HG02973 (cell line): Measurements from ENCODE around the gene MEX3C.

ENCODE experiments used
- ATAC-seq: cut with Tn5 transposase; IDR thresholded peaks from one replicate; pipeline ENCODE4 v1.9.1; 2021; ENCODE audit warnings: moderate library complexity; ENCODE audit not compliant: unreplicated experiment

The MEX3C gene

DNA sequence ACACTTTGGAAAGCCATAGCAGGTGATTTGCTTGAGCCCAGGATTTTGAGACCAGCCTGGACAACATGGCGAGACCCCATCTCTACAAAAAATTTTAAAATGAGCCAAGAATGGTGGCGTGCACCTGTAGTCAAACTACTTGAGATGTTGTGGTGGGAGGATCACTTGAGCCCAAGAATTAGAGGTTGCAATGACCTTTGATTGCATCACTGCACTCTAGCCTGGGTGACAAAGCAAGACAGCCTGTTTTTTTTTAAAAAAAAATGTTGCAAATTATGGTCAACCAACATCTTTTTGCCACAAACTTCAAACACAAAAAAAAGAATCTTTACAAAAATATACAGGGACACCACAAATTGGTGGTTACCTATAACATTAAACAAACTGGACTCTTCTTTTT, 40.3 kb downstream of the MEX3C start:
- ATAC-seq, result no peak

DNA sequence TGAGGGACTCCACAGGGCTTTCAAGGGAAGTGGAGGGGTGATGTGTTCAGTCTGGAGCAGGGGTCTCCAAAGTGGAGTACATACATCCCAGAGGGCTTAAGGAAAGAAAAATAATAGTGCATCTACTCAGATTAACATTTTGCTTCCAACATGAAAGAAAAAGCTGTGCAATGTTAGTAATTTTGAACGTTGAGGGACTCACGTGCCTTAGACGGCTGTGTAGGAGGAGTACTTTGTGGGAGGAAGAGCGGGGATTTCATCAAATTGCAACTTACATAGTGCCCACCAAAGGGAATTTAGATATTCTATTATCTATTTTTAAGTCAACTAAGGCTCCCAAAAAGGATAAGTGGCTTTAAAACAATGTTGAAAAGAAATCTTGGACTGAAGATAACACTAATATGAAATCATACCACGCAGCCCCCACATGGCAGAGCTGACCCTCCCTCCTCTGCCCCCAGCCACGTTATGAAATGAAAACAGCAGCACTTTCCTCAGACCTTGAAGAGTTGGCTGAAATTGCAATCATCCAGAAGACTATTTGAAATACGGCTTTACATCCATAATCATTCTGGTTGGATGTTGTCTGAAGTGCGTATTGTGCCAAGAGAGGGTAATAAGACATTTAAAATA, 42.9 kb downstream of the MEX3C start:
- ATAC-seq, result no peak

DNA sequence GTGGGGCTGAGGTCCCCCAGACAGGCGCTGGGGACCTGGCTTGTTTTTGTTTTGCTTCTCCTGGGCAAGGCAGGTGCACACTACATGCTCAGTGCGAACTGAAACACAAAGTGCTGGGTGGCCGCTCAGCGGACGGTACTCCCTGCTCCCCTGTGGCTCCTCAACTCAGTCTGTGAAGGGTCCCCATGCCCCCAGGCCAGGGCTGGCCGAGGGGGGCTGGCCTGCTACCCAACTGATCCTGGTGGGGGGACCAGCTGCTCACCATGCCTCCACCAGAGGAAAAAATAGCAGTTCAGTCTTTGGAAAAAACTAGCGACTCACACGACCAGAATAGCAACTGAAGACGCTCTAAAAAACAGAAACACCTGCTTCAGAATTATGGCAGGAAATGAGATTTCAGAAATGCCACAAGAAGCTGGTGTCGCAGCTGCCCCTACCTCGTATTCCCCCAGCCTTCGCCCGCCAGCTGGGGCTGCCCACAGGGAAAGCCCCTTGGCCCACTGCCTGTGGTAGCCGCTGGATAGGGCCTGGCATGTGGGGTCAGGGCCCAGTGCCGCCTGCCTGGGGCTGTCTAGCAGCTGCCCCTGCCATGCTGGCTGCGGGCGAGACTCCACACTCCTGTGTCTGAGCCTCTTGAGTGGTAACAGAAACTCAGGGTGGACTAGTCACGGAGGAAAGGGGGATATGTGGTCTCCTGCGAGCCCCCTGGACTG, 43.7 kb downstream of the MEX3C start:
- peak; percentile 70 for ATAC-seq

DNA sequence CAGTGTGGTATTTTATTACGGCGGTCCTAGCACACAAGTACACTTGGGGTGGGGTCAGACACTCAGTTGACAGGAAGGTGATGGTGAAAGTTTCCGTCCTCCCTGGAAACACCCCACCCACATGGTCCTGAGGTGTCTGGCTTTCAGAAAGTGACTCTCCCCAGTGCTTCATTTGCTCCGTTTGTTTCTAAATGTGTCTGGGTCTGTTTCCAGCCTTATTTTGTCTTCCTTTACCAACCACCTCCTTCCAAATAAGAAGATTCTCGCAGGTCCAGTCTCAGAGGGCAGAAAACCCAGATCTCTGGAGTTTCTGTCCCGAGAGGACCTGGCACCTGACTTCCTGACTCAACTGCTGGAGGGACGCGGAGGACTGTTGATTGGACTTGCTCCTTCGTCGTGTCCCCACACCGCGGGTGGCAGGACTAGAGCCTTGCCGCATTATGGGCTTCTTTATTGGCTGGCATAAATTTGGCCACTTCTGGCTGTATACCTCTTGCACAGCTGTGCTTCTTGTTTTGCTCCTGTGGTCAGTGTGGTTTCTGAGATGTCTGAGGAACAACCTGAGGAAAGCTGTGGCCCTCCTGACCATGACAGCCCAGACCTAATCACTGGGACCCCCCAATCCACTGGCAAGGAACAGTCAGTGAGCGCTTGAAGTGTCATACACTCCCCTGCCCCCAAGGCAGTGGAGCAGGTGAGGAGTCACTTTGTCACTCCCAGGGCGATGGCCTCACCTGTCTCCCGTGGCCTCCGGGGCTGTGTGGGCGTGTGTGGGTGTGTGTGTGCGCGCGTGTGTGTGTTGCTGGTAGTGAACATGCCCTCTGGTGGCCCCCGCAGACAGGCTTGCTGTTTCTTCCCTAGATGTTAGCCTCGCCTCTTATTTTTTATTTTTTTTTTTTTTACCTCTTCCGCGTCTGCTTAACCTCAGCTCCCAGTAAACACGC, 45.6 kb downstream of the MEX3C start:
- peak; percentile 43 for ATAC-seq

DNA sequence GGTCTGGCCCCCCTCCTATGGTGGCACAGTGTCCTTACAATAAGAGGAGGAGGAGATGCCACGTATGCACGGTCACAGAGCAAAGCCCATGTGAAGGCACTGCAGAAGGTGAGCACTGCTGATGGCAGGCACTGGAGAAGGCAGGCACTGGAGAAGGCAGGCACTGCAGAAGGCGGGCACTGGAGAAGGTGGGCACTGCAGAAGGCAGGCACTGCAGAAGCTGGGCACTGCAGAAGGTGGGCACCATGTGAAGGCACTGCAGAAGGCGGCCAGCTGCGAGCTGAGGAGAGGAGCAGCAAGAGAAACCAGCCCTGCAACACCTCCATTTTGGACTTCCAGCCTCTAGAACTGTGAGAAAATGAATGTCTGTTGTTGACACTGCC, 46.3 kb downstream of the MEX3C start:
- ATAC-seq, result no peak

DNA sequence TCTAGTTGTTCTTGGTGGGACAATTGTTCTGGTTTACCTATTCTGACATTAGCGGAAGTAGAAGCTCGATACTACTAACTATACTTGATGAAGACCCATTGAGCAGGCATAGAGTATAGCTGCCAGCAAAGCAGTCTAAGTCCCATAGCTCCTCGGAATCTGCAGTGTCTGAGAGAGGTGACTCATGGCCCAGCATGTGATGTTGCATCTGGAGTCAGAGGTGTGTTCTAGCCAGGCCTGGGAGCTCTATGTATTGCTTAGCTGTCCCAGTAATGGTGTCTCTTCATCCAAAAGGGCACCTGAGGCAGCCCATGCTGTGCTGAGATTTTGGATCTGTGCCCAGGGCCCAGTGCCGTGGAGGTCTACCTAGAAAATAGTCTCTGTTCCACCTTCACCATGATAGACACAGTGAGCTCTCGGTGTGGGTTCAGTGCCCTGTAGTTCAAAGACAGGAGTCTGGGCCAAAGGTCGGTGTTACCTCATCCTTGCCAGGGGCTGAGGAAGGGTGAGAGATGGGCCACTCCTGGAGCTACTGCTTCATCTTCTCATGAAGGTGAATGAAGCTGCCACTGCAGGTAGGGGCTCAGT, 47.3 kb downstream of the MEX3C start:
- no peak for ATAC-seq

DNA sequence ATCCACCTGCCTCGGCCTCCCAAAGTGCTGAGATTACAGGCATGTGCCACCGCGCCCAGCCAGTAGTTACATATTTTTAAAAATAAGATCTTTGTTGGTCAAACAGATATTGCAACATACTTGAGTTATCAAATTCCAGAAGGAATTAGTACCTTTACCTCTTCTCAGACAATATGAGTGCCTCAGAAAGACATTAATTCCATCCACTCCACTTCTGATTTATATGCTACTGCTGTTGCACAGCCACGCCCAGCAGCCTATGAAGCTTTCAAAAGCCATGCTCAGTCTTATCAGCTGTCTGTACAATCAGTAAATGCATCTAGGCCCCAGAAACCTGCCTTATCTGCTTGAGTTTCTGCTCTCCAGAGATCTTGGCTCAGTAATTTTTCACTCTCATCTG, 47.8 kb downstream of the MEX3C start:
- ATAC-seq, result no peak

DNA sequence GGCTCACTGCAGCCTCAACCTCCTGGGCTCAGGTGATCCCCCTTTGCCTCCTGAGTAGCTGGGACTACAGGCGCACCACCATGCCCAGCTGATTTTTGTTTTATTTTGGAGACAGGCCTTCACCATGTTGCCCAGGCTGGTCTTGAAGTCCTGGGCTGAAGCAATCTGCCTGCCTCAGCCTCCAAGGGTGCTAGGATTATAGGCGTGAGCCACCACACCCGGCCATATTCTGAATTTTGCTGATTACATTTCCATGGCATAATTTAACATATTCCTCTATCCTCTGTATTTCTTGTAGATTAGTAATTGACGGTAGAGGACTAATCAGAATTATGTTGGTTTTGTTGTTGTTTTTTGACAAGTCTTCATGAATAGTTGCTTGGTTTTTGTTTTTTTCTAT, 50.6 kb downstream of the MEX3C start:
- no peak for ATAC-seq

DNA sequence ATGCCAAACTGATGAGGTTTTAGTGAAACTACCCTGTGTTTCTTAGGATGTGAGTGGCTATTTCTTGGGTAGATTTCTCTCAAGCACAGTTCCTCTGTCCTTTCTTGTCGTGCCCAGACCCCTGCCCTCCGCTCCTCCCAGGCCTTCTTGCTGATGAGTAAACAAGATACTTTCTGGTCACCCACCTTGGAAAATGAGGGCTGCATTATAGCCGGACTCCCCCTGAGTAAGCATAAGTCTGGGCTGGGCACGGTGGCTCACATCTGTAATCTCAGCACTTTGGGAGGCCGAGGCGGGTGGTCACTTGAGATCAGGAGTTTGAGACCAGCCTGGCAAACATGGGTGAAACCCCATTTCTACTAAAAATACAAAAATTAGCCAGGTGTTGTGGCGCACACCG, 58.5 kb downstream of the MEX3C start:
- no peak for ATAC-seq

DNA sequence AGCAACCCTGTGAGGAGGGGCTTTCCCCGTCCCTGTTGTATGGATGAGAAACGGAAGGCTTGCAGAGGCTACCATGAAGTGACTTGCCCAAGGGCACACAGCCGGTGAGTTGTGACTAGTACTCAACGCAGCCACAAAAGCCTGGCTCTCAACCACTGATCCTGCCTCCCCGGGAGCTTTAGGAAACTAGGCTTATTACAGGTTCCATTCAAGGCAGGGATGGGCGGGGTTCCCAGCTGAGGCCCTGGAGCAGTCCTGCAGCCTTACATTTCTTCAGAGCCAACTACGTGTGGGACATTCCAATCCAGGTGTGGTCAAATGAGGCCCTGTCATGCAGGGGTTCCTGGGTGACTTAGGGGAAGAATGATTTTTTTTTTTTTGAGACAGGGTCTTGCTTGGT, 59.6 kb downstream of the MEX3C start:
- ATAC-seq, result no peak

DNA sequence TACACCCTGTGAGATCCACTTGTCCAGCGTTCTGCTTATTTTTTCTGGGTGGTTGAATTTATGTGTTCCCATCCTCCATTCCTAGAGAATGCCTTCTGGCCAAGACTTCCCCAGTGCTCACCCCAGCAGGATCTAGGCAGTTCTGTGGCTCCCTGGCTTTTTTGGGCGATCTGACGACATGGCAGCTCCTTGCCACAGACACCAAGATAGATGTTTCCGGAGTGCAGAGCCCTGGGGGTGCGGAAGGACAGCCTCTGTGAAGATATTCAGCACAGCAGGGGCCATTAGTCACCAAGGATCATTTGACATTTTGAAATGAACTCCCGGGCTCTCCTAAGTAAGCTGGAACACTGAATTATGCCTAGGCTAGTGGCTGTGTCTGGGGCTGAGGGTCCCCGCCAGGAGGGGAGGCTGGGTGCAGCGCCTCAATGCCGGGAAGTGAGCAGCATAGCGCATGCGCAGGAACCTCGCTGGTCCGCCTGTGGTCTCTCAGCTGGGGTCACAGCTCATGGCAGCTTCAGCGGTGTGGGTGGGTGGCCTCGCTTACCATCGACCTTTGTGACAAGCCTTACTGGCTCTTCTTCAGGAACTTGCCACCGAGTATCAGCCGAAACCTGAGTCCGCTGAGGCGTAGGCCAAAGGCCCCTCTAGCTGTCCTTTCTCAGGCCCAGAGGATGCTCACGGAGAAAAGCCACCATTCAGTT, 60.3 kb downstream of the MEX3C start:
- ATAC-seq, result no peak

DNA sequence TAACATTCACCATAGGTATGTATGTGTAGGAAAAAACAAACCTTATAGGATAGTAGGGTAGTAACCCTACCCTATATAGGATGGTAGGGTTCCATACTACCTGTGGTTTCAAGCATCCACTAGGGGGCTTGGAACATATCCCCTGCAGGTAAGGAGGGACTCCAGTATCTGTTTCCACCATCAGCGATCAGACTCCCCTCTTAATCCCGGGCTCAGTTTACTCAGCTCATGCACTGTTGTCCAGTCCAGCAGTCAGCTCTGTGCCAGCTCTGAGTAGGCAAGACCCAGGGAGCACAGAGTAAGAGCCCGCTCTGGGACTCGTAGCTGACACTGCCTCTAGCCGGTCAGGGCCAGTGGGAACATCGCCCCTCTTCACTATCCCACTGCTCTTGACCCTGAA, 61.7 kb downstream of the MEX3C start:
- no peak for ATAC-seq

DNA sequence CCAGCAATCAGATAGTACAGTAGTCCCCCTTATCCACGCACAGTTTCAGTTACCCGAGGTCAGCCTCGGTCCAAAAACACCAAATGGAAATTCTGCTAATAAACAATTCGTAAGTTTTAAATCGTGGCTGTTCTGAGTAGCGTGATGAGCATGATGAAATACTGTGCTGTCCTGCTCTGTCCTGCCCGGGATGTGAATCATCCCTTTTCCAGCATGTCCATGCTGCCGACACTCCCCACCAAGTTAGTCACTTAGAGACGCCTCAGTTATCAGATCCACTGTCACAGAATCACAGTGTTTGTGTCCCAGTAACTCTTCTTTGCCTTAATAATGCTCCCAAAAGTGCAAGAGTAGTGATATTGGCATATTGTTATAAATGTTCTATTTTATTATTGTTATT, 62.1 kb downstream of the MEX3C start:
- ATAC-seq, result no peak

DNA sequence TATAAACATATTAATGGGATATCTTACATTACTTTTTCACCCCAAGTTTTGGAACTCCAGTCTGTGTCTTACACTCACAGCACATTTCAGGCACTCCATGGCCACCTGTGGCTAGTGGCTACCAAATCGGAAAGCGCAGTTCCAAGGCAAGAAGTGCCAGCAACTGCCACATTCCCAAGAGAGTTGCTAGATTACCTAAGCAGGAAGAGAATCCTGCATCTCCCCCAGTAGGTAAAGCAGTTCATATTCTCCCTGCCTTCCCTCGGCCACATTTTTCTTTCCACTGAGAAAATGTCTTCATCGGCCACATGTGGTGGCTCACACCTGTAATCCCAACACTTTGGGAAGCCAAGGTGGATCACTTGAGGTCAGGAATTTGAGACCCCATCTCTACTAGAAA, 62.8 kb downstream of the MEX3C start:
- ATAC-seq, result no peak

DNA sequence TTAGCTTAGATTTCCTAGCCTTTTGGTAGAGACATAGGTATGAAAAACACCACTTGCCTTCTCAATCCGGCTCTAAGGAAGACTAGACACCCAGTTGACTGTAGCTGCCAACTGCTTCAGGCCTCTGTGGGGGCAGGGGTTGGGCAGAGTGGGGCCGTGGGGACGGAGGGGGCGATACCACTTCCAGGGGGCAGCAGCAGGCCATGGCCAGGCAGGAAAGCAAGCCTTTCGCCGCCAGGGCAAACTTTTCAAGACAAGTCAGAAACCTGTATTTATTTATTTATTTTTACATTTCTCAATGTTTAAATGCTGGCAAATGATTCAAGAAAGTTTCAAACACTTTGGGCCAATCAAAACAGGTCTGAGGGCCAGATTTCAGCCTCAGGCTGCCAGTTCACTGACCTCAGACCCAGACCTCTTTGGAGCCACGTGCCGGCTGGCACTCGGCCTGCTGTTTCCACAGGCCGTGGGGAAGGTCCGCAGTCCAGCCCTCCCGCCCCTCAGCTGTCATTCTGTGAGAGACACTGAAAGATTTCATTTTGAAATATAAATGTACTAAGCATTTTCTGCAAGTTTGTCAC, 63.8 kb downstream of the MEX3C start:
- ATAC-seq, result no peak

DNA sequence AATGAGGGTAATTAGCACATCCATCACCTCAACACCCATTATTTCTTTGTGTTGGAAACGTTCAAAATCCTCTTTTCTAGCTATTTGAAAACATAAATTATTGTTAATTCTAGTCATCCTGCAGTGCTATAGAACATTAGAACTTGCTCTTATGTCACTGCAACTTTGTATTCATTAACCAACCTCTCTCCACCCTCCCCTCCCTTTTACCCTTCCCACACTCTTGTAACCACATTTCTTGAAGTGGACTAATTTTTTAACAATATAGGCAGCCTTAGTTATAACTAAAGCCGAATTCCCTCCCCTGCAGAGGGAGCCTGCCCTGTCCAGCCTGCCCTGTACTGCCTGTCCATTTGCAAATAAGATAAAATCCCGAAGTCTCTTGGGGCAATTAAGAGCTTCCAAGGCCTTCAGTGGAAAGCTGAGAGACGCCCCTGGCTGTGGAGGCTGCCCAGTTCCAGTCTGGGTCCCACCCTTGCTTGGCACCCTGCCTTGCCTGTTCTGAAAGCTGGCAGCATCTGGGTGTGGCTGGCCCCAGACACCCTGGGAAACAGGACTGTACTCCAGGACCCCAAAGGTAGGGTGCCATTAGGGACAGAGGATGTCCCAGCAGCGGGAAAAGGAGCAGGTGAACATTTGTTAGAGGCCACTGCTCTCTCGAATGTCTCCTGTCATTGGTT, 65.1 kb downstream of the MEX3C start:
- no peak for ATAC-seq

DNA sequence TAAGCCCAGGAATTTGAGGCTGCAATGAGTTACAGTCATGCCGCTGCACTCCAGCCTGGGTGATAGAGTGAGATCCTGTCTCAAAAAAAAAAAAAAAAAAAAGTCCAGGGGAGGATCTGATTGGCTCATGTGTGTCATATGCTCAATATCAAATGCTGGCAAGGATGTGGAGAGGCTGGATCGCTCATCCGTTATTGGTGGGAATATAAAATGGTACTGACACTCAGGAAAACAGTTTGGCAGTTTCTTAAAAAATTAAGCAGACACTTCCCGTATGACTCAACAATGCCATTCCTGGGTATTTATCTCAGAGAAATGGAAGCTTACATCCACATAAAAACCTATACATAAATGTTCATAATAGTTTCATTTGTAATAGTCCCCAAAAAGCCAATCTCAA, 68.9 kb downstream of the MEX3C start:
- no peak for ATAC-seq

DNA sequence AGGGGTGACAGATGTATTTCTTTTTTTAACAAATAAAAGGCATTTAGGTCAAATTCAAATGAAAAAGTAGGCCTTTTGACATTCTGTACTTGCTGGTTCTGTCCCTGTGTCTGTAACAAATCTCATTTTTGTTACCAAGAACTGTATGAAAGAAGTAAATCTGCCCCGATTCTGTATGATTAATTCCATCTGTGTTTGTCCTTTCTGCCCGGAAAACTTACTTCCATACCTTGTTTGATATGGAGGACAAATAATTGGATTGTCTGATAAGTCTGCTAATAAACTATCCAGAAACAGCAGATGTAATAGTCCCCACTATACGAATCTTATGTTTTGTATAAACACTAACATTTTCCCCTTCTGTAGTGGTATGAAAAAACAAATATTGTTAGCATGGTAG, 69.8 kb downstream of the MEX3C start:
- no peak for ATAC-seq

DNA sequence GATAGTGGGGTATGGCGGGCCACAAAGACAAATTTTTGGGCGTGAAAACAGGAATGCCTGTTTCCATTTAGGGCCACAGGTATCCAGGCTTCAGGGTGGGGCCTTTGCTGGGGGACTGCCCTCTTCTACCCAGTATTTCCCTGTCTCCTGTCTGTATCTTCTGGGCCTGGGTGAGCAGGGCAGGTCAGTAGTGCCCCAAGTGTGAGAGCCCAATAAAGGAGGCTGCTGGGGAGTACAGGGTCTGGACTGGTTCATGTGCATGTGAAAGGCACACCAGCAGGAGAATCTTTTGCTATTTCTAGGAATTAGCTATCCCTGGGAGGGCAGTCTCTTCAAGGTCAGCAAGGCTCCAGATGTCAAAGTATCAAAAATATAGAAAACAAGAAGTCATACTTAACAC, 71.5 kb downstream of the MEX3C start:
- no peak for ATAC-seq
